K562 (cell line): ENCODE data around the gene SLC30A1. TPM values are rescaled to one million over a fixed set of nuclear protein-coding genes. Genes with fewer than 3 reads are reported as not detected.

Source experiments
- ASH1L ChIP-seq: fragments of 450-650 bp; IDR thresholded peaks from 2 replicates; pipeline ENCODE4 v1.6.1; 2018; ENCODE audit warnings: borderline replicate concordance, mild to moderate bottlenecking, low read depth; ENCODE audit not compliant: partially characterized antibody
- CBFA2T3 ChIP-seq: fragments of 450-650 bp; IDR thresholded peaks from 2 replicates; pipeline ENCODE4 v1.6.1; 2017
- CCNT2 ChIP-seq: IDR thresholded peaks from 2 replicates; pipeline ENCODE4 v1.6.1; 2011; ENCODE audit warnings: borderline replicate concordance, low read depth, mild to moderate bottlenecking, moderate library complexity, mixed read lengths, low read length; ENCODE audit not compliant: insufficient read length; ENCODE audit errors: extremely low read depth
- KAT8 ChIP-seq: fragments of 450-650 bp; IDR thresholded peaks from 2 replicates; pipeline ENCODE4 v1.6.1; 2016; ENCODE audit warnings: low read depth, mild to moderate bottlenecking
- NELFE ChIP-seq: IDR thresholded peaks from 2 replicates; pipeline ENCODE4 v1.6.1; 2011; ENCODE audit warnings: mild to moderate bottlenecking; ENCODE audit not compliant: insufficient read depth, insufficient read length
- NFYB ChIP-seq: IDR thresholded peaks from 2 replicates; pipeline ENCODE4 v1.6.1; 2011; ENCODE audit warnings: mild to moderate bottlenecking, moderate library complexity; ENCODE audit not compliant: insufficient read length; ENCODE audit errors: extremely low read depth
- SREBF2 ChIP-seq: sonication (generic); formaldehyde crosslinking; IDR thresholded peaks from 2 replicates; pipeline ENCODE4 v1.4.0; 2020; ENCODE audit warnings: mild to moderate bottlenecking, missing genetic modification reagents
- XRCC3 ChIP-seq: fragments of 450-650 bp; IDR thresholded peaks from 2 replicates; pipeline ENCODE4 v1.6.1; 2017; ENCODE audit warnings: mild to moderate bottlenecking, moderate library complexity
- ZNF12 ChIP-seq: sonication (generic); formaldehyde crosslinking; IDR thresholded peaks from 2 replicates; pipeline ENCODE4 v1.4.0; 2020; ENCODE audit warnings: mild to moderate bottlenecking, missing genetic modification reagents
- ZNF41 ChIP-seq: fragments of 250-450 bp; sonication (Bioruptor Pico); conservative IDR thresholded peaks from 2 replicates; pipeline ENCODE4 v1.4.0; 2020; ENCODE audit warnings: mild to moderate bottlenecking
- ZNF668 ChIP-seq: fragments of 250-450 bp; sonication (Bioruptor Pico); IDR thresholded peaks from 2 replicates; pipeline ENCODE4 v1.8.0; 2022; ENCODE audit warnings: mild to moderate bottlenecking, inconsistent platforms
- polyA plus RNA-seq, 8 experiments: library from polyadenylated mRNA; depleted of rRNA in 4 of 8; stranded (reverse) in 5 of 8; unstranded in 3 of 8; fragments of >200 nt; fragmentation: Nextera tagmentation in 2 of 8; fragmentation: Illumina TruSeq in 1 of 8; extraction: Ambion mirVana in 2 of 8; extraction: Trizol in 1 of 8; gene quantifications; 2 replicates each; pipeline versions ENCODE4 v1.2.1 to v1.2.3, GENCODE V29; 2011 to 2014; ENCODE audit warnings: inconsistent platforms in 1 of 8, missing spikeins in 1 of 8
- total RNA-seq, 7 experiments: library from RNA; depleted of rRNA in 6 of 7; stranded (reverse); fragments of >200 nt in 6 of 7; fragmentation: Illumina TruSeq in 2 of 7; extraction: Trizol in 2 of 7; gene quantifications; 2 replicates each; pipeline versions ENCODE4 v1.2.1 to v1.2.3, GENCODE V29; 2011 to 2021; ENCODE audit warnings: low replicate concordance in 1 of 7
- TF ChIP-seq, protein P1 (sequence below): fragments of 250-450 bp; sonication (Bioruptor Pico); IDR thresholded peaks from 2 replicates; pipeline ENCODE4 v1.8.0; 2022; ENCODE audit warnings: moderate library complexity, mild to moderate bottlenecking, inconsistent platforms
- TF ChIP-seq, protein P2 (sequence below), 2 experiments: fragments of 450-650 bp; IDR thresholded peaks; 2 replicates each; pipeline ENCODE4 v1.6.1; 2016
- TF ChIP-seq, protein P3 (sequence below): fragments of 450-650 bp; IDR thresholded peaks from 2 replicates; pipeline ENCODE4 v1.6.1; 2018; ENCODE audit not compliant: partially characterized antibody

SLC30A1 gene
- total and polyA plus RNA-seq, 9 of the 15 experiments (the other 6 are each of a cell fraction or from before 2014, with no cell fraction given) = 4.1 to 14.4 (median 6.6) TPM

DNA sequence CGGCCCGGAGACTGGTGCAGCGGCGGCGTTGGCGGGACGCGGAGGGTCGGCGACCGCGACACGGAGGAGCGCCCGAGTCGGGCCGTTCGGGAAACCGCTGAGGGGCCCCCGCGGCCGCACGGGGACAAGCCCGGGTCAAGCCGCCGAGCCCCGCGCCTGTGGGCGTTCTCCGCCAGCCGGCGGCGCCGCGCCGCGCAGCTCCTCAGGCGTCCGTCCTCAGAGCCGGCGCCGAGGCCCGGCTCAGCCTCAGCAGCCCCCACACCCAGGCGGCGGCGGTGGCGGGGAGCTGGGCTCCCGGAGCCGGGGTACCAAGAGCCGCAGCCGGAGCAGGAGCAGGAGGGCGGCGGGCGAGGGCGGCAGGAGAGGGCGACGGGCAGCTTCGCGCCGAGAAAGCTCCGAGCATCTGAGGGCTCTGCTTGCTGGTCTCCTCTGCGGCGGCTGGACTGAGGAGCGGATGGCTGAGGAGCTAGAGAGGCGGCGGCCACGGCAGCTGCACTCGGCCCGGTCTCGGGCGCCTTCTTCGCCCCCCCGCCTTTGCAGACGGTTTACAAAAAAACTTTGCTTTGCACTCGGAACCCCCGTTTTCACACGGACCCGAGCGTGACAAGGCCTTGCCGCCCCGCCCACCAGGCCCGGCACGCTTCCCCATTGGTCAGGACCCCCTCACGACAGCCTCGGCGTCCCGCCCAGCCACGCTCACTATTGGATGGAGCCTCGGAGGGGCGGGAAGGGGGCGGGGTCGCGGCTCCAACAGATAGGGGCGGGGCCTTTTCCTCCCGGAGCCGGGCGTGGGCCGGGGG lies at the start of gene SLC30A1 (continued):
- TF ChIP-seq, protein P1, sequence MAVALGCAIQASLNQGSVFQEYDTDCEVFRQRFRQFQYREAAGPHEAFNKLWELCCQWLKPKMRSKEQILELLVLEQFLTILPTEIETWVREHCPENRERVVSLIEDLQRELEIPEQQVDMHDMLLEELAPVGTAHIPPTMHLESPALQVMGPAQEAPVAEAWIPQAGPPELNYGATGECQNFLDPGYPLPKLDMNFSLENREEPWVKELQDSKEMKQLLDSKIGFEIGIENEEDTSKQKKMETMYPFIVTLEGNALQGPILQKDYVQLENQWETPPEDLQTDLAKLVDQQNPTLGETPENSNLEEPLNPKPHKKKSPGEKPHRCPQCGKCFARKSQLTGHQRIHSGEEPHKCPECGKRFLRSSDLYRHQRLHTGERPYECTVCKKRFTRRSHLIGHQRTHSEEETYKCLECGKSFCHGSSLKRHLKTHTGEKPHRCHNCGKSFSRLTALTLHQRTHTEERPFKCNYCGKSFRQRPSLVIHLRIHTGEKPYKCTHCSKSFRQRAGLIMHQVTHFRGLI (CRISPR knock-in tag) = no peak
- TF ChIP-seq ZNF12 (CRISPR knock-in tag) (0 out of 2 replicates have a peak, but pooled peaks have one; percentile 7), ASH1L (no peak), XRCC3 (no peak), ZNF41 (CRISPR knock-in tag) (no peak), CBFA2T3 (no peak), NFYB (peak; percentile 70), SREBF2 (CRISPR knock-in tag) (no peak), ZNF668 (CRISPR knock-in tag) (peak; percentile 71; the same call in 1 of the 2 replicates), NELFE (no peak), CCNT2 (peak; percentile 46), KAT8 (no peak)
- TF ChIP-seq, protein P2, sequence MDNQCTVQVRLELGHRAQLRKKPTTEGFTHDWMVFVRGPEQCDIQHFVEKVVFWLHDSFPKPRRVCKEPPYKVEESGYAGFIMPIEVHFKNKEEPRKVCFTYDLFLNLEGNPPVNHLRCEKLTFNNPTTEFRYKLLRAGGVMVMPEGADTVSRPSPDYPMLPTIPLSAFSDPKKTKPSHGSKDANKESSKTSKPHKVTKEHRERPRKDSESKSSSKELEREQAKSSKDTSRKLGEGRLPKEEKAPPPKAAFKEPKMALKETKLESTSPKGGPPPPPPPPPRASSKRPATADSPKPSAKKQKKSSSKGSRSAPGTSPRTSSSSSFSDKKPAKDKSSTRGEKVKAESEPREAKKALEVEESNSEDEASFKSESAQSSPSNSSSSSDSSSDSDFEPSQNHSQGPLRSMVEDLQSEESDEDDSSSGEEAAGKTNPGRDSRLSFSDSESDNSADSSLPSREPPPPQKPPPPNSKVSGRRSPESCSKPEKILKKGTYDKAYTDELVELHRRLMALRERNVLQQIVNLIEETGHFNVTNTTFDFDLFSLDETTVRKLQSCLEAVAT (IDR thresholded peaks at IDR 0.05) = 0 out of 4 replicates have a peak, but pooled peaks of 1 of the 2 experiments have one; percentile 48
- TF ChIP-seq, protein P3, sequence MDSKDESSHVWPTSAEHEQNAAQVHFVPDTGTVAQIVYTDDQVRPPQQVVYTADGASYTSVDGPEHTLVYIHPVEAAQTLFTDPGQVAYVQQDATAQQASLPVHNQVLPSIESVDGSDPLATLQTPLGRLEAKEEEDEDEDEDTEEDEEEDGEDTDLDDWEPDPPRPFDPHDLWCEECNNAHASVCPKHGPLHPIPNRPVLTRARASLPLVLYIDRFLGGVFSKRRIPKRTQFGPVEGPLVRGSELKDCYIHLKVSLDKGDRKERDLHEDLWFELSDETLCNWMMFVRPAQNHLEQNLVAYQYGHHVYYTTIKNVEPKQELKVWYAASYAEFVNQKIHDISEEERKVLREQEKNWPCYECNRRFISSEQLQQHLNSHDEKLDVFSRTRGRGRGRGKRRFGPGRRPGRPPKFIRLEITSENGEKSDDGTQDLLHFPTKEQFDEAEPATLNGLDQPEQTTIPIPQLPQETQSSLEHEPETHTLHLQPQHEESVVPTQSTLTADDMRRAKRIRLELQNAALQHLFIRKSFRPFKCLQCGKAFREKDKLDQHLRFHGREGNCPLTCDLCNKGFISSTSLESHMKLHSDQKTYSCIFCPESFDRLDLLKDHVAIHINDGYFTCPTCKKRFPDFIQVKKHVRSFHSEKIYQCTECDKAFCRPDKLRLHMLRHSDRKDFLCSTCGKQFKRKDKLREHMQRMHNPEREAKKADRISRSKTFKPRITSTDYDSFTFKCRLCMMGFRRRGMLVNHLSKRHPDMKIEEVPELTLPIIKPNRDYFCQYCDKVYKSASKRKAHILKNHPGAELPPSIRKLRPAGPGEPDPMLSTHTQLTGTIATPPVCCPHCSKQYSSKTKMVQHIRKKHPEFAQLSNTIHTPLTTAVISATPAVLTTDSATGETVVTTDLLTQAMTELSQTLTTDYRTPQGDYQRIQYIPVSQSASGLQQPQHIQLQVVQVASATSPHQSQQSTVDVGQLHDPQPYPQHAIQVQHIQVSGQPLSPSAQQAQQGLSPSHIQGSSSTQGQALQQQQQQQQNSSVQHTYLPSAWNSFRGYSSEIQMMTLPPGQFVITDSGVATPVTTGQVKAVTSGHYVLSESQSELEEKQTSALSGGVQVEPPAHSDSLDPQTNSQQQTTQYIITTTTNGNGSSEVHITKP = peak; percentile 37
